RCC 7860 (cell line): Measurements from ENCODE around the gene CASP8.
"Not testable (repeated sequence)": the region's sequence is repeated elsewhere in the genome, so short reads cannot be mapped to it uniquely, and the experiment has no call there.

Source experiments
- DNase-seq: peaks from one replicate; pipeline ENCODE4 v3.0.0-alpha.2; 2015; ENCODE audit warnings: low spot score
- FAIRE-seq: peaks from 2 replicates; lab custom pipeline; 2012; peaks lifted over from hg19 to GRCh38; lab: Jason Lieb, UNC

Gene CASP8

DNA sequence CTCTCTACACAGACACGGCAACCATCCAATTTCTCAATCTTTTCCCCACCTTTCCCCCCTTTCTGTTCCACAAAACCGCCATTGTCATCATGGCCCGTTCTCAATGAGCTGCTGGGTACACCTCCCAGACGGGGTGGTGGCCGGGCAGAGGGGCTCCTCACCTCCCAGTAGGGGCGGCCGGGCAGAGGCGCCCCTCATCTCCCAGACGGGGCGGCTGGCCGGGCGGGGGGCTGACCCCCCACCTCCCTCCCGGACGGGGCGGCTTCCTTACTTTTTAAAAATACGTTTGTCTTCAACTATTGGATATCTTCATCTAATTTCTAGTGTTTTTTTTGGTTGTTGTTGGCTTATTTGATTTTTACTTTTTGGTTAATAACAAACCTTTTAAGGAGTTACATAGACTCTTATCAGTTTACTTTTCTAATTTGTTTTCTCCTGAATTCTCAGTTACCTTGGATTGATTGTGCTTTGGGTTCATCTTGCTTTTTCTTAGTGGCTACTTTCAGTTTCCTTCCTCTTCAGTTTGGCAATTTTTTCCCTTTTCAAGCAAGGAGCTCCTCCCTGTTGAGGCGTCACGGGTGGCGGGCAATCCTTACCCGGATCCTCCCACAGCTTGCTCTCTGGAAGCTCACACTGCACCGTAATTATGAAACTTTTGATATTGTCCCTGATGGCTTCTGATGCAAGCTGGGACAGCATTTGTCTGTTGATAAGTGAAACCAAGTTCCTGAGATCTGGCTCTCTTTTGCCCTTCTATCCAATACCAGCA is 21.0 kb upstream of the CASP8 start:
- not testable (repeated sequence) for DNase-seq, FAIRE-seq

DNA sequence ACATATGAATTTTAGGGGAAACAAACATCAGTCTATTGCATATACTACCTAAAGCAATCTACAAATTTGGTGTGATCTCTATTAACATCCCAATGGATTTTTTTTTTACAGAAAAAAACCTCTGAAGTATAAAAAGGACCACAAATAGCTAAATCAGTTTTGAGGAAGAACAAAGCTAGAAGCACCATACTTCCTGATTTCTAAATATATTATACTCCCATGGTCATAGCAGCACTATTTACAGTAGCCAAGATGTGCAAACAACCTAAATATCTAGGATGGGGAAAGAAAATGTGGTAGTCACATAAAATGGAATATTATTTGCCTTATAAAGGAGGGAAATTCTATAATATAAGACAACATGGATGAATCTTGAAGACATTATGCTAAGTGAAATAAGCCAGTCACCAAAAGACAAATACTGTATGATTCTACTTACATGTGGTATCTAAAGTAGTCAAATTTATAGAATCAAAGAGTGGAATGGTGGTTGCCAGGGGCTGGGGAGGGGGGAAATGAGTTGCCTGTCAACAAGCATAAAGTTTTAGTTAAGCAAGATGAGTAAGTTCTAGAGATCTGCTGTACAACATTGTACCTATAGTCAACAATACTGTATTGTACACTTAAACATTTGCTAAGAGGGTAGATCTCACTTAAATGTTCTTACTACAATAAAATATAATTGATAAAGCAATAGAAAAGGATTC is 17.6 kb upstream of the CASP8 start:
- DNase-seq: no peak
- no peak for FAIRE-seq

GRCh38 chr2:201244829-201245228 is 15.5 kb upstream of the CASP8 start:
- no peak for FAIRE-seq
- no peak for DNase-seq

- DNase-seq: no peak
- no peak for FAIRE-seq
Measured at GRCh38 chr2:201246280-201246679, 14.1 kb upstream of the CASP8 start.

- DNase-seq: no peak
- FAIRE-seq: no peak
Measured at GRCh38 chr2:201248288-201248844, 12.0 kb upstream of the CASP8 start.

DNA sequence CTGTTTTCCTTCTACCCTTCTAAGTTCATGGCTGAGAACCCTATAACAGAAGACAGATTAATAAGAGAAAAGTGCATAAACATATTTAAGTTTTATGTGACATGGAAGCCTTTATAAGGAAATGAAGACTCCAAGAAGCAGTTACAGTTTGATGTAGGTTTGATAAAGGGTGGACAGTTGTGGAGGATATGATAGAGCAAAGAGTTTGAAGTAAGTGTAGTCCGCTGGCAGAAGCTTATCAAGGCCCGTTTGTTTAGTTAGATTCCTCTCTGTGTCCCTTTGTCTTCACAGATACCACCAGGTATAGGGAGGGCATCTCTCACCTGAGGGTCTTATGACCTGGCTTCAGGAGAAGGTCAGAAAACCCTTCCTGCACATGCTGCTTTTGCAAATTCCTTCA is 10.4 kb upstream of the CASP8 start:
- FAIRE-seq (no peak), DNase-seq (no peak)

- no peak for DNase-seq
- no peak for FAIRE-seq
Measured at GRCh38 chr2:201250741-201251140, 9.6 kb upstream of the CASP8 start.

GRCh38 chr2:201254081-201254730 is 6.1 kb upstream of the CASP8 start:
- FAIRE-seq (peak; percentile 57), DNase-seq (peak; percentile 46)

DNA sequence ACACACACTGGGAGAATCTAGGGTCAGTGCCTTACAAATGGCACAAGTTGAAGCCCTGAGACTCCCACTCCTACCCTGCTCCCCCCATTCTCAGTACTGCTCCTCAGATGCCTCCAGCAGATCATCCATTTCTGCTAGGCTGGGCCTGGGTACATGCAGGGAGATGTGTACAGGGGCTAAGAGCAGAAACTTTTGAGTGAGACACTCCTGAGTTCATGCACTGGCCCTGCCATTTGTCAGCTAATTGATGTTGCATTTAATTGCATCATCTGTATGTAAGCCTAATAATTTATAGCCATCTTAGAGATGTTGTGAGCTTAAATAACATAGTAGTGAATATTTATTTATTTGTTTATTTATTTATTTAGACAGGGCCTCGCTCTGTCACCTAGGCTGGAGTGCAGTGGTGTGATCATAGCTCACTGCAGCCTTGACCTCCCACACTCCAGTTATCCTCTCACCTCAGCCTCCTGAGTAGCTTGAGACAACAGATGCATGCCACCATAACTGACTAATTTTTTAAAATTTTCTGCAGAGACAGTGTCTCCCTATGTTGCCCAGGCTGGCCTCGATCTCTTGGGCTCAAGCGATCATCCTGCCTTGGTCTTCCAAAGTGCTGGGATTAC is 4.8 kb upstream of the CASP8 start:
- DNase-seq (no peak), FAIRE-seq (no peak)

DNA sequence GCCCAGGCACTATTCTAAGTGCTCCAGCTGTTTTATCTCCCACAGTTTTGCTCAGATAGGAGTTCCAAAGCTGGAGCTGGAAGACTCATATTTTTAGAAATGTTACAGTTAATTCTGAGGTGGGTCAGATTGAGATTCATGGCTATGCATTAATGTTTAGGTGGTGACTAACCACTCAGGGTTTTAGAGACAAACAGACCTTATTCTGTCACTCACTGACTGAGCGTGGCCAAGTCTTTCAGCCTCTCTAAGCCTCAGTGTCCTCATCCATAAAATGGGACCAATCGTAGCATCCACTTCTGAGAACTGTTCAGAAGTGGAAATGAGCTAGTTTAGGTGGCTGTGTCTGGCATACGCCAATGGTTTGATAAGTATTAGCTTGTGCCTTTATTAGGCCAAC is 4.3 kb upstream of the CASP8 start:
- DNase-seq: peak; percentile 30
- no peak for FAIRE-seq

GRCh38 chr2:201257381-201257955 is 2.9 kb upstream of the CASP8 start:
- FAIRE-seq: no peak
- DNase-seq: peak; percentile 70

DNA sequence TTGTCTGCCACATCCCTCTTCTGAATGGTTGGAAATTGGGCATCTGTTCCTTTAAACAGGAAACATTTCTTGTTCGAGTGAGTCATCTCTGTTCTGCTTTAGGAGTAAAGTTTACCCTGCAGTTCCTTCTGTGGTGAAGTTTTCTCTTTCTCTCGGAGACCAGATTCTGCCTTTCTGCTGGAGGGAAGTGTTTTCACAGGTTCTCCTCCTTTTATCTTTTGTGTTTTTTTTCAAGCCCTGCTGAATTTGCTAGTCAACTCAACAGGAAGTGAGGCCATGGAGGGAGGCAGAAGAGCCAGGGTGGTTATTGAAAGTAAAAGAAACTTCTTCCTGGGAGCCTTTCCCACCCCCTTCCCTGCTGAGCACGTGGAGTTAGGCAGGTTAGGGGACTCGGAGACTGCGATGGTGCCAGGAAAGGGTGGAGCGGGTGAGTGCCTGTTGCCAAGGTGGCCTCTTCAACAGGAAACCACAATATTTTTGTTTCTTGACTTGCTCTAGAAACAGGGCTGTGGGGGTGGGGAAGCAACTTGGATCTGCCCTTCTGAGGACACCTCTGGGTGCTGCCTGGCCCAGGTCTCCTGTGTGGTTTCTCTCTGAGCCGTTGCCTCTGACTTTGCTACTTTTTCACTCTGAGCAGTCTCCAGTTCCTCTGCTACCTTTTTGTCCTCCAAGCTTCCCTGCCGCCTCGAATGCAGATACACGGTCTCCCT is 2.2 kb upstream of the CASP8 start:
- DNase-seq (peak; percentile 94), FAIRE-seq (peak; percentile 78)

- FAIRE-seq: peak; percentile 21
Measured at GRCh38 chr2:201258666-201259615, 1.4 kb upstream of the CASP8 start.

DNA sequence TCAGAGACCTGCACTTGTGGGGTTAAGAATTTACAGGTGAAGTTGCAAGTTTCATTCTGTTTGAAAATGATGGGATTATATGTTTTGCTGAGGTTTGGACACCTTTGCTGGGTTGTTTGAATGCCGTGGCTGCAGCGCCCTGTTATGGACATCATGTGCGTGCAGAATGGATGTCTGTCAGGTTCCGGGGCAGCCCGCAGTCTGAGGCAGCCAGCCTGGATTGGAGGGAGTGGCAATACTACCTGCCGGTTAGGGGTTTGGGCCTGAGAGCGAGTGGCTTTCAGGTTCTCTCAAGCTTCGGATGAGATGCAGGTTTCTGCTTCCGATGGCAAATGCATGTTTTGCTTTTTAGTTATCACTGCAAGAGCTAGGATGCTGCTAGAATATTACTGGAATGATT is 1.1 kb downstream of the CASP8 start:
- DNase-seq (no peak), FAIRE-seq (no peak)

More at GRCh38 chr2:201258666-201259615, 1.4 kb upstream of the CASP8 start:
- DNase-seq: peak; percentile 13

GRCh38 chr2:201261906-201262305 is 1.6 kb downstream of the CASP8 start:
- FAIRE-seq (no peak), DNase-seq (no peak)

GRCh38 chr2:201262718-201263117 is 2.4 kb downstream of the CASP8 start:
- FAIRE-seq (no peak), DNase-seq (no peak)

- FAIRE-seq (no peak), DNase-seq (no peak)
Measured at GRCh38 chr2:201263779-201264178, 3.4 kb downstream of the CASP8 start.

GRCh38 chr2:201264472-201265173 is 4.3 kb downstream of the CASP8 start:
- no peak for DNase-seq
- FAIRE-seq: no peak
